ENCODE data around the gene ZSWIM7.

The ZSWIM7 gene

GRCh38 chr17:15999141-15999973 lies at the start of gene ZSWIM7, which contains the start of gene TTC19:
ZSWIM7 (minus strand) TSS chr17:15999704; CDS start chr17:15999594, 110 bp downstream.
TTC19 (plus strand) TSS chr17:15999824; CDS start chr17:15999849, 25 bp downstream.
- DNase-seq (ENCODE audit: low read depth in 3 of 3) = peak; percentile 90 to 93 (median 91)

DNA sequence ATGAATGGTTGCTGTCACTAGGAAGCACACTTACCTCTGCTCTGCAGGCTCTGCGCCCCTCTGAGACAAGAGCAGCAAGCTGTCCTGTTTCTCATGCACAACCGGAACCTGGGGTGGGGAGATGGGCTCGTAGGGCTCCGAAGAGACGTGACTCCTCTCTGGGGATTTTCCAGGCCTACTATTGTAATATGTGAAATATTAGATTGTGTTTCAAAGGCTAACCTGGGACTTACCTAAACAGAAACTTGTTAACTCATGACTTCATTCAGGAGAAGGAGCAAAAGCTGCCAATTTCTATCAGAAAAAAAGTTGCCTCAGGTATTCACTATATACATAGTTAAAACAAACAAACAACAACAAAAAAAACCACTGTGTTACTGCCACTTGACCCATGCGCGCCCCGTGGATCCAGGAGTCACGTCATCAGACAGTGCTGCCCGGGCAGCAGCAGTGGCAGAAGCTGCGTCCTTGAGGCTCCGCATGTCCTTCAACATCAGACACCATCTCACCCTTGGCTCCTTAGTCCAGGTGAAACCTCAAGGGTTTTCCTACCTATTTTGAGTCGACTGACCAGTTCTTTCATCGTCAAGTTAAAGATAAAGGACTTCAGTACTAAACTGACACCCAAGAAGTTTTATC lies 49.4 kb upstream of the ZSWIM7 start:
- no peak for DNase-seq (ENCODE audit: low read depth in 3 of 3)

DNA sequence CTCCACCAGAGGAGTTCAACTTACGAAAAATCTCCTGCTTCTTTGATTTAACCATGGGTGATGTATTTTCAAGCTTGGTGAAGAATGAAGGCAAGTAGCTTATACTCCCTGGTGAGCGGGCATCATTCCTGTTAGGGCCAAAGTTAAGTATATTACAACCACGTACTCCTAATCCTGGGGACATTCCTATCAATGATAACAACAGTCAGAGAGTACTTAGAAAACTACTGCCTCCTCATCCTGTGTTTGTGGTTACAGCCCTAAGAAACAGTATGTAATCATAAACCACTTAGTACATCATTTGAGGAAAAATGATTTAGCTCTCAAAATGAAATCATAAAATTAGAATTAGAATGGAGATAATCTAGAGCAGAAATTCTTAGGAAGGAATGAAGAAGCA lies 47.5 kb upstream of the ZSWIM7 start:
- DNase-seq (ENCODE audit: low read depth in 3 of 3) = no peak

- no peak for DNase-seq (ENCODE audit: low read depth in 3 of 3)
These were observed 45.0 kb upstream of the ZSWIM7 start for GRCh38 chr17:16044487-16044886.

DNA sequence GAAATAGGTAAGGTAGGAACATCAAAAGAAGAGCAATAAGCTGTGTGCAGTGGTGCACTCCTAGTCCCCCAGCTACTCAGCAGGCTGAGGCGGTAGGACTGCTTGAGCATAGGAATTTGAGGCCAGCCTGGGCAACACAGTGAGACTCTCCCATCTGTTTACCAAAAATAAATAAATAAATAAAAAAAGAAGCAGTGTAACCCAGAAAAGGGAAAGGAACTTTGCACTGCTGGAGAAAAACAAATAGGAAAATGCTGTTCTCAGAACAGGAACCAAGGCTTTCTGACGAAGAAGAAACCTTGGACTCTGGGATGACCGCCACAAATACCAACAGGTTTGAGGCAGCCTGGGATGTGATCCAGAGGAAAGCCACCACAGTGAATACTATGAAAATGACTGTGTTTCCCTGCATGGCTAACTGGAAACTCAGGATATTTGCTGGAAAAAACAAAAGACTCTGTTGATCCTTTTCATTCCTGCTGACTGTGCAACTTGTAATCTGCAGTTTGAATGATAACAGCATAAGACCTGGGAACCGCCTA lies 41.3 kb upstream of the ZSWIM7 start:
- no peak for DNase-seq (ENCODE audit: low read depth in 3 of 3)

- DNase-seq (ENCODE audit: low read depth in 3 of 3) = no peak
These were observed 38.1 kb upstream of the ZSWIM7 start for GRCh38 chr17:16037636-16038035.

- DNase-seq (ENCODE audit: low read depth in 3 of 3) = no peak
These were observed 36.8 kb upstream of the ZSWIM7 start for GRCh38 chr17:16036261-16036660.

- no peak for DNase-seq (ENCODE audit: low read depth in 3 of 3)
These were observed 34.3 kb upstream of the ZSWIM7 start for GRCh38 chr17:16033729-16034349.

DNA sequence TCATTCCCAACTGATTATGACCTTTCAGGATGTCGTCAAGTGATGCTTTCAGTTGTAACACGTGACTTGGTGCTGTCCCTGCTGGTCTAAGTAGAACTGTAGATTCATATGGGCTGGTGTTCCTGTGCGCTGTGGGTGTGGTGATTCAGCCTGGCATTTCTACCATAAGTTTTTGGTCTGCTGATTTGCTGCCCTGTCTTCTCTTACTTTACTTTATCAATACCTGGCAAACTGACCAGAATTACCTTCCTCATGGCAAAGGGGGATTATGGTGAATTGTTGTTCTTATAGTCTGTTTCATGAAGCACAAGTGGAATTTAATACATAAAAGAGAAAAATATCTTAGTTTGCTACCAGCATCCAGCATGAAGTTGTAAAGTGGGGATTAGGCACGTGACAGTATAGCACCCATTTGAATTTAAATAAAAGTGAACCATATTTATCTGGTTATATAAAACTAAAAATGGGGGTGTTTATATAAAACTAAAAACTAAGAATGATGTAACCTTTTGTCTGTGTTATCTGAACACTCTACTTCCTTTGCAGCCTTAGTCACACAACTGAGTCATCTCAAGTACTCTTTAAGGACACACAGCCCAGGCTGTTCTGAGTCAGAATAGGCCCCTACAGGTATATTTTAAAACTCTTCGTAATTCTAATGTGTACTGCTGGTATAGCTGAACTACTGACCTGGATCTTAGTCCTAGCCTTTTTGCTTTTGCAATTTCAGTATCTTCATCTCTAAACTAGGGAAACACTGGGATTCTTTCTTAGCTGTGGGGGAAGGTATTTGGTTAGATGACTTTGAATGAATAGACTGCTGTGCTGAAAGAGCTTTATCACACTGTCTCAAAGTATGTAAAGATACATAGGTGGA lies 28.4 kb upstream of the ZSWIM7 start:
- peak; percentile 46 to 51 (median 46) for DNase-seq (ENCODE audit: low read depth in 3 of 3)

GRCh38 chr17:16026895-16027294 lies 27.4 kb upstream of the ZSWIM7 start:
- no peak for DNase-seq (ENCODE audit: low read depth in 3 of 3)

DNA sequence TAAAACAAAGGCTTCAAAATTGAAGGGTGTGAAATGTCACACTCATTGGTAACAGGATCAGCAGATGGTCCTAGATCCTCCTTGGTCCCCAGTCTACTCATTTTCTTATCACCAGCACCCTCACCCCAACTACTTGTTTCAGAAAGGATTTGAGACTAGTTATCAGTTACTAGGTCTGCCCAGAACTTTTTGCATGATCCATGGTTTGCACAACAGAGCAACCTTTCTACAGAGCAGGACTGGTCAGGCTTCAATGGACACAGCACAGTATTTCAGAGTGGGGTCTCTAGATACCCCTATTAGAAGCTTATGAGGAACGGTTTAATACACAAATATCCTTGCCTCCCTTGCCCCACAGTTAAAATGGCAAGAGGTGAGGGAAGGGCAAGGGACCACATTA lies 25.7 kb upstream of the ZSWIM7 start:
- DNase-seq (ENCODE audit: low read depth in 3 of 3) = no peak

- DNase-seq (ENCODE audit: low read depth in 3 of 3) = no peak
These were observed 24.4 kb upstream of the ZSWIM7 start for GRCh38 chr17:16023881-16024280.

- no peak for DNase-seq (ENCODE audit: low read depth in 3 of 3)
These were observed 19.8 kb upstream of the ZSWIM7 start for GRCh38 chr17:16019347-16019746.

DNA sequence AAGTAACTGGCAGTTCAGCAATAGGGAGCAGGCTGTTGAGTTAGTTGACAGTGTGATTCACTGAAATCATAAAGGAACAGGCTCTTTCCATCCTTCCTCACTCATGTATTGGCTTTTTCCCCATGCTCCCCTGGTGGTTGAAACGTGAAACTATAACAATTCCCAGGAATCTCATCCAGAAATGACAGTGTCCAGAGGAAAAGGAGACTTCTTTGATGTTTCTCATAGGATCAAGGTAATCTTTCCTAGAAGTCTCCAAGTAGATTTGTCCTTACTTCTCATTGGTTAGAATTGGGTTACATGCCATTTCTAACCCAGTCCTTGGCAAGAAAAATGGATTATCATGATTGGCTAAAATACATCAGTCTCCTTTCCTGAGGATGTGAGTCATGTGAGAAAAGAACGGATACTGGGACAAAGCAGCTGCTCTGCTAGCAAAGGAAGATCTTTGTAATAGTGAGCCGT lies 14.5 kb upstream of the ZSWIM7 start:
- DNase-seq (ENCODE audit: low read depth in 3 of 3) = no peak

GRCh38 chr17:16007439-16007838 lies 7.9 kb upstream of the ZSWIM7 start:
- no peak for DNase-seq (ENCODE audit: low read depth in 3 of 3)

- no peak for DNase-seq (ENCODE audit: low read depth in 3 of 3)
These were observed 6.1 kb upstream of the ZSWIM7 start for GRCh38 chr17:16005636-16006035.

GRCh38 chr17:16003841-16004240 lies 4.3 kb upstream of the ZSWIM7 start:
- no peak for DNase-seq (ENCODE audit: low read depth in 3 of 3)

DNA sequence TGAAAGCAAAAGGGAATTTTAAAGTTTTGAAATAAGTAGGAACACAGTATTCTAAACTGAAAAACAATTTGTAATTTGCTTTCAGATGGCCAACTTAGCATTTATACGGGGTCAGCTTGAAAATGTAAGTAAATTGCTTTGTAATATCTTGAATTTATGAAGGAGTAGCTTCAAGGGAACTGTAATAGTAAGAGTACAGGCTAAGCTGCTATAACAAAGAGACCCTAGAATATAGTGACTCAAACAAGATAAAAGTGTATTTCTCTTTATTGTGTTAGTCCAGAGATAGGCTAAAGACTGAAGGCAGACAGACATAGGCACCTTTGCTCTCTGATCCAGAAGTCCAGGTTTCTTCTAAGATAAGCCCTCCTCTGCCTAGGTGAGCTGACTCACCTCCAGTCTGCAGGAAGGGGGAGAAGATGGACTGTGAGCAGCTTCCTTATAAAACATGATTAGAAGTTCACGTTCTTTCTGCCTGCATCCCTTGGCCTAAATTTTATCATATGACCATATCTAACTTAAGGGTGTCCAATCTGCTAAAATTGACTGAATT lies 3.3 kb upstream of the ZSWIM7 start:
- no peak for DNase-seq (ENCODE audit: low read depth in 3 of 3)

DNA sequence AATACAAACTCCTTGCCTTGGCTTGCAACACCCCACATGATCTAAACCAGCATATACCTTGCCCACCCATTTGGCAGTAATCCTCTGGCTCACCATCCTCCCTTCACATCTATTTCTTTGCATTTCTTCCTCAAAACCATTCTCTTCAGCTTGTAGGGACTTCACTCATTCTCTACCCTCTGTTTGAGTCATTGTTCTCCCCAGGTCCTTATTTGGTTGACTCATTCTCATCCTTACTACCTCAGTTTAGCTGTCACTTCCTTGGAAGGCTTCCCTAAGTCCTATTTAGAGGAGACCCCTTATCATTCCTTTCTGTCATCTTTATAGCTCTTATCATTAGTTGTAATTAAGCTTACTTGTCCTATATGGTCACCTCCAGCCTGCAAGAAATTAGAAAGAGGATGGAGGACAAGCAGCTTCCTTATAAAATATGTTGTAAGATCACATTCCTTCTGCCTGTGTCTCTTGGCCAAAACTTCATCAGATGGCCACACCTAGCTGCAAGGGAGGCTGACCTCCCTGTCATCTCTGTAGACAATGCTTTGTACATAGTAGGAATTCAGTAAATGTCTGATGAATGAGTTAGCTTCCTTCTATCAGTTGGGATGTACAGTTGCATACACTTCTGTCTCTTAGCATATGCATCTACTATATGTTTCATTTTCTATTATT lies 1.9 kb upstream of the ZSWIM7 start:
- no peak for DNase-seq (ENCODE audit: low read depth in 3 of 3)
